Activated naive CD4-positive, alpha-beta T cell treated with anti-CD3 and anti-CD28 coated beads for 36 hours (primary cell): ENCODE results near the gene PDLIM4. TPM values are rescaled to one million over a fixed set of nuclear protein-coding genes. Genes with fewer than 3 reads are reported as not detected.

Experiments used
- CTCF ChIA-PET: fragments of 350-600 bp; sonication (Branson Sonifier 250); formaldehyde crosslinking; loops from one replicate; lab custom pipeline; 2021; ENCODE audit warnings: antibody characterized with exemption; lab: Charles Lee
- DNase-seq: peaks from one replicate; pipeline ENCODE4 v3.0.0-alpha.2; 2020
- H3K27ac Mint-ChIP-seq: one replicate; pipeline ENCODE4 v1.8.0; 2021; ENCODE audit warnings: mild to moderate bottlenecking, mixed read lengths
- H3K27me3 Mint-ChIP-seq: one replicate; pipeline ENCODE4 v1.8.0; 2021; ENCODE audit warnings: low read depth, mixed read lengths
- H3K36me3 Mint-ChIP-seq: one replicate; pipeline ENCODE4 v1.8.0; 2021; ENCODE audit warnings: low read depth, mixed read lengths
- H3K4me1 Mint-ChIP-seq: one replicate; pipeline ENCODE4 v1.8.0; 2021; ENCODE audit warnings: low read depth, mixed read lengths
- H3K4me3 Mint-ChIP-seq: one replicate; pipeline ENCODE4 v1.8.0; 2021; ENCODE audit warnings: mild to moderate bottlenecking, moderate library complexity, mixed read lengths
- H3K9me3 Mint-ChIP-seq: one replicate; pipeline ENCODE4 v1.8.0; 2021; ENCODE audit warnings: mixed read lengths
- intact Hi-C: fragments of 100-400 bp; cut with micrococcal nuclease; formaldehyde crosslinking; loops from one replicate; pipeline ENCODE4 v1.15.1; 2023
- total RNA-seq, 2 experiments: library from RNA; stranded (reverse); gene quantifications; one replicate each; pipeline ENCODE4 v1.2.3, GENCODE V29; 2021

The PDLIM4 gene
- total RNA-seq, 2 experiments from 2014 or later = not detected

- Mint-ChIP-seq H3K27ac (no peak overlapping the region), H3K36me3 (no peaks in the 10 kb centered on the region), H3K4me1 (peaks cover 4% of the 10 kb centered on the region), H3K27me3 (peaks cover 38% of the 10 kb centered on the region), H3K4me3 (peak overlapping the region; percentile 43), H3K9me3 (no peaks in the 10 kb centered on the region)
- CTCF ChIA-PET = interaction anchor here (1.3 to 1.6 kb wide), 4 partner anchors 9 to 165 kb away, joined by 3 to 5 read pairs (median 4); no protein-coding TSS in a partner anchor
- no peak for DNase-seq
- intact Hi-C loops = no loop called here
These were observed 29.1 kb upstream of the PDLIM4 start for GRCh38 chr5:132228241-132229035.

DNA sequence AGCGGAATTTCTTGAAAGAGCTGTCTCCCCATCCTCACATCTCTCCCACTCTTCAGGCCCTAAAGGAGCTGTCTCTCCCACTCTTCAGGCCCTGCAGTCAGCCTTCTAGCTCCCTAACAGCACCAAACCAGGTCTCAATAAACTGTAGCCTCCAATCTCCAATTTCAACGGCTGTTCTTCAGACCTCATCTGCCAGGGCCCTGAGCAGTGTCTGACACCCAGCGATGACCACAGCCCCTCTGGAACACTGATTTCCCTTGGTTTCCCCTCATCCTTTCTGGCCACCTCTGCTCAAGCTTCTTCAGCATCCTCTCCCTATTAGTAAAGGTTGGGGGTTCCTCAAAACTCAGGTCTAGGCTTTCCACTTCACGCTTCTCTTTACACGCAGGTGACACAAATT is 28.3 kb upstream of the PDLIM4 start:
- peak overlapping the region; percentile 43 for H3K4me3 Mint-ChIP-seq
- no peaks in the 10 kb centered on the region for H3K36me3 Mint-ChIP-seq
- H3K27me3 Mint-ChIP-seq = peaks cover 38% of the 10 kb centered on the region
- peaks cover 4% of the 10 kb centered on the region for H3K4me1 Mint-ChIP-seq
- intact Hi-C loops = no loop called here
- H3K9me3 Mint-ChIP-seq = no peaks in the 10 kb centered on the region
- H3K27ac Mint-ChIP-seq = no peak overlapping the region
- DNase-seq = no peak
- CTCF ChIA-PET = interaction anchor here (1.4 kb wide), 1 partner anchor 166 kb away, joined by 3 read pairs; no protein-coding TSS in a partner anchor

DNA sequence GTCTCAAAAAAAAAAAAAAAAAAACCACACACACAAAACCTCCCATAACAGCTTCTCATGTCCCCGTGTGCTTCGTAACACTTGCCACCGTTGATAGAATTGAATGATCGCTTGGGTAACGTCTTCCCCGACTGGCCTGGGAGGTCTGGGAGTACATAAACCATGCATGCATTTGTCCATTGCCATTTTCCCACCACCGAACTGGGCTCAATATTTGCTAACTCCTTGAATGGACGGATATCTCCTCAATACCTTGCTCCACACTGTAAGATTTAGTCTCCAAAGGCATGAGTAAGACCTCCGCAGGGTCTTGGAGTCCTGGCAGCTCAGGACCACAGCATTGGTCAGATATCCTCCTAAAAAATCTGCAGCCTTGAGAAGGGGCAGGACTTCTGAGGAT is 26.6 kb upstream of the PDLIM4 start:
- H3K9me3 Mint-ChIP-seq = no peaks in the 10 kb centered on the region

GRCh38 chr5:132232465-132232864 is 25.0 kb upstream of the PDLIM4 start:
- no peak overlapping the region for H3K27ac Mint-ChIP-seq
- intact Hi-C loops = no loop called here
- H3K4me3 Mint-ChIP-seq = no peak overlapping the region
- H3K9me3 Mint-ChIP-seq = no peaks in the 10 kb centered on the region
- peaks cover 26% of the 10 kb centered on the region for H3K27me3 Mint-ChIP-seq
- CTCF ChIA-PET = interaction anchor here (0.6 kb wide), 1 partner anchor 188 kb away, joined by 3 read pairs; no protein-coding TSS in a partner anchor
- H3K4me1 Mint-ChIP-seq = no peaks in the 10 kb centered on the region
- DNase-seq = no peak
- no peaks in the 10 kb centered on the region for H3K36me3 Mint-ChIP-seq

More for the DNA sequence above, 26.6 kb upstream of the PDLIM4 start:
- DNase-seq = no peak
- H3K4me3 Mint-ChIP-seq = no peak overlapping the region
- CTCF ChIA-PET = interaction anchor here (1.2 to 1.6 kb wide), 2 partner anchors 8 to 155 kb away, joined by 3 to 9 read pairs; no protein-coding TSS in a partner anchor
- H3K4me1 Mint-ChIP-seq = no peaks in the 10 kb centered on the region
- H3K27me3 Mint-ChIP-seq = peaks cover 33% of the 10 kb centered on the region
- H3K36me3 Mint-ChIP-seq = no peaks in the 10 kb centered on the region
- intact Hi-C loops = no loop called here
- H3K27ac Mint-ChIP-seq = no peak overlapping the region

GRCh38 chr5:132233081-132233480 is 24.4 kb upstream of the PDLIM4 start:
- no peak for DNase-seq
- CTCF ChIA-PET = interaction anchor here (0.6 kb wide), 1 partner anchor 189 kb away, joined by 3 read pairs; no protein-coding TSS in a partner anchor
- peaks cover 25% of the 10 kb centered on the region for H3K27me3 Mint-ChIP-seq
- intact Hi-C loops = no loop called here
- no peaks in the 10 kb centered on the region for H3K4me1 Mint-ChIP-seq
- no peaks in the 10 kb centered on the region for H3K9me3 Mint-ChIP-seq
- H3K36me3 Mint-ChIP-seq = no peaks in the 10 kb centered on the region
- H3K4me3 Mint-ChIP-seq = no peak overlapping the region
- no peak overlapping the region for H3K27ac Mint-ChIP-seq

DNA sequence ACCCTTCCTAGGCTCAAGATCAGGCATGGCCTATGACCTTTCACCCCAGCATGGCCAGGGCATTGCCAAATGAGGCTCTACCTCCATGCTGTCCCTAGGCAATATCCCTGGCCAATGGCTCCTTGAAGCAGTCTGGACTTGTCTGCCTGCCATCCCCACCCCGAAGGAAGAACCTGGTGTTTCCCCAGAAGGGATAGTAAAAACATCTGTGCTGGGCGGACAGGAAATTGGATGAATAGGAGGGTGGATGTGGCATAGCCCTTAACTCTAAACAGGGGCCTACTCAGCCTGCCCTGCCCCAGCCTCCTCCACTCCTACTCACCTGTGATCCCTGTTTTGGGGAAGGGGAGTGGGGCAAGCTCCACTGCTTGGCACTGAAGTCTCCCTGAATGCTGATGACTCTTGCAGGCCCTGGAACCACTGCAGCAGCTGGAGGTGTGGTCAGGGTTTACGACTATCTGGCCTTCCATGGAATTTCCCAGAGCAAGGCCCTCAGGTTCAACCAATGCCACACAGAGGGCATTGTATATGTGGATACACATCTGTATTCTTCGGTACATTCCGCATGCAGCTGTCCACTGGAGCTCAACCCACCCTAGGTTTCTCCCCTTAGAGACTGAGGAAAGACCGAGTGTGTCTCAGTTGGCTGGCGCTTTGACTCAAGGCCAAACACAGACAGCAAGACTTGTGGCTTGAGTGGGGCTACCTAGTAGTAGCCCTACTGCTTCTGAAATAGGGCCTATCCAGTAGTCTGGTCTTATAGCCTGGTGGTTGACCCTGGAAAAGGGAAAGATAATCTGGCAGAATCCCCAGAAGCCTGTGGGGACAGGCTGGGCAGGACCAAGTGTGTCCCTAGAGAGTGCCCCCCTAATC is 23.4 kb upstream of the PDLIM4 start:
- intact Hi-C loops = no loop called here
- Mint-ChIP-seq H3K4me1 (no peaks in the 10 kb centered on the region), H3K9me3 (no peaks in the 10 kb centered on the region), H3K4me3 (no peak overlapping the region), H3K27me3 (peaks cover 18% of the 10 kb centered on the region), H3K27ac (no peak overlapping the region), H3K36me3 (no peaks in the 10 kb centered on the region)
- DNase-seq = no peak
- CTCF ChIA-PET = no interaction called here

- Mint-ChIP-seq H3K4me1 (no peaks in the 10 kb centered on the region), H3K27ac (no peak overlapping the region), H3K4me3 (no peak overlapping the region), H3K27me3 (peaks cover 12% of the 10 kb centered on the region), H3K9me3 (no peaks in the 10 kb centered on the region), H3K36me3 (no peaks in the 10 kb centered on the region)
- CTCF ChIA-PET = interaction anchor here (1.6 kb wide), 1 partner anchor 38 kb away, joined by 5 read pairs; no protein-coding TSS in a partner anchor
- intact Hi-C loops = loop anchor here (5.0 kb wide), 1 partner anchor 38 kb away; no protein-coding TSS in a partner anchor
- no peak for DNase-seq
These were observed 22.8 kb upstream of the PDLIM4 start for GRCh38 chr5:132234684-132235062.

DNA sequence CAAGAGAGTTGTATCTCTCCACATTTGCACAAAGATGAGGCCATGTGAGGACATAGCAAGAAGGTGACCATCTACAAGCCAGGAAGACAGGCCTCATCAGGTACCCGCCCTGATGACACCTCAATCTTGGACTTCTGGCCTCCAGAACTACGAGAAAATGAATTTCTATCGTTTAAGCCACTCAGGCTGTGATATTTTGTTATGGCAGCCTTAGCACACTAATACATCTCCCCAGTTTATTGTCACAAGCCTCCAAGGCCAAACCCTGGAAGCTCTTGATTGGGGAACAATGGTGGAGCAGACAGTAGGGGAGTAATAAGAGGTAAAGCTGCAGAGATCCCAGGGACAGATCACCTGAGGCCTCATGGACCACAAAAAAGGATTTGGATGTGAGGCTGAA is 22.2 kb upstream of the PDLIM4 start:
- no peak overlapping the region for H3K27ac Mint-ChIP-seq
- H3K27me3 Mint-ChIP-seq = peaks cover 9% of the 10 kb centered on the region
- CTCF ChIA-PET = interaction anchor here (0.7 to 4.5 kb wide), 3 partner anchors 37 to 269 kb away, joined by 3 to 22 read pairs (median 5); no protein-coding TSS in a partner anchor
- DNase-seq = no peak
- no peaks in the 10 kb centered on the region for H3K9me3 Mint-ChIP-seq
- intact Hi-C loops = loop anchor here (5.0 kb wide), 1 partner anchor 37 kb away; no protein-coding TSS in a partner anchor
- no peaks in the 10 kb centered on the region for H3K4me1 Mint-ChIP-seq
- no peak overlapping the region for H3K4me3 Mint-ChIP-seq
- H3K36me3 Mint-ChIP-seq = no peaks in the 10 kb centered on the region

DNA sequence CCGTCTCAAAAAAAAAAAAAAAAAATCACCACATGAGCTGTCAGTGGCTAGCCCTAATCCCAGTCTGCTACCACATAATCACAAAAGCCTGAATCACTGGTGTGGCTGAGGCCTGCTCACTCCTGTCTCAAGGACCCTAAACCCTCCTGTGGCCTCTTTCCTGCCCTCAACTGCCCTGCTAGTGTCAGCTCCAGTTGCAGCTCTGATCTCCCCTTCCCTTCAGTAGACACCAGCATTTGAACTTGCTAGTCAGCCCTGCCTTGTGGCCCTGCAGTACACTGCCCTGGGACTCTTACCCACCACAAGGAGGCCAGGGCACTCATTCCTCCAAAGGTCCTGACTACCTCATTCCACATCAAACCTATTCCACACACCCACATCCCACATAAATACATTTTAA is 20.4 kb upstream of the PDLIM4 start:
- intact Hi-C loops = loop anchor here (5.0 kb wide), 1 partner anchor 35 kb away; no protein-coding TSS in a partner anchor
- Mint-ChIP-seq H3K36me3 (no peaks in the 10 kb centered on the region), H3K9me3 (peaks cover 4% of the 10 kb centered on the region), H3K4me1 (no peaks in the 10 kb centered on the region), H3K27me3 (peaks cover 6% of the 10 kb centered on the region), H3K27ac (no peak overlapping the region), H3K4me3 (no peak overlapping the region)
- CTCF ChIA-PET = interaction anchor here (0.9 to 4.5 kb wide), 19 partner anchors 9 to 272 kb away, joined by 3 to 52 read pairs (median 9); partner anchors contain the start of genes P4HA2 and SLC22A5
- no peak for DNase-seq

GRCh38 chr5:132237670-132238069 is 19.8 kb upstream of the PDLIM4 start:
- intact Hi-C loops = loop anchor here (1.0 to 5.0 kb wide), 4 partner anchors 35 to 264 kb away; partner anchors contain the start of gene SLC22A5
- Mint-ChIP-seq H3K9me3 (peaks cover 5% of the 10 kb centered on the region), H3K27me3 (peaks cover 4% of the 10 kb centered on the region), H3K36me3 (no peaks in the 10 kb centered on the region), H3K4me3 (no peak overlapping the region), H3K27ac (no peak overlapping the region), H3K4me1 (no peaks in the 10 kb centered on the region)
- CTCF ChIA-PET = interaction anchor here (0.6 to 4.5 kb wide), 44 partner anchors 7 to 622 kb away, joined by 3 to 52 read pairs (median 5); partner anchors contain the start of genes P4HA2, PDLIM4 and SLC22A5
- DNase-seq = no peak

- H3K9me3 Mint-ChIP-seq = peaks cover 6% of the 10 kb centered on the region
- intact Hi-C loops = loop anchor here (1.0 to 5.0 kb wide), 4 partner anchors 34 to 263 kb away; partner anchors contain the start of gene SLC22A5
- no peaks in the 10 kb centered on the region for H3K4me1 Mint-ChIP-seq
- peak; percentile 89 for DNase-seq
- H3K4me3 Mint-ChIP-seq = no peak overlapping the region
- H3K27ac Mint-ChIP-seq = no peak overlapping the region
- CTCF ChIA-PET = interaction anchor here (0.6 to 4.5 kb wide), 46 partner anchors 8 to 622 kb away, joined by 3 to 52 read pairs (median 5); partner anchors contain the start of genes PDLIM4 and SLC22A5
- peaks cover 5% of the 10 kb centered on the region for H3K27me3 Mint-ChIP-seq
- H3K36me3 Mint-ChIP-seq = no peaks in the 10 kb centered on the region
These were observed 19.2 kb upstream of the PDLIM4 start for GRCh38 chr5:132238169-132238744.
